H1 (cell line): ENCODE measurements around the gene CAMTA1. TPM values are rescaled to one million over a fixed set of nuclear protein-coding genes. Genes with fewer than 3 reads are reported as not detected.

Source experiments
- CTCF ChIA-PET: fragments of 300-600 bp; sonication (Branson Sonifier 250); formaldehyde crosslinking; loops from one replicate; lab custom pipeline; 2021; ENCODE audit not compliant: partially characterized antibody; lab: Charles Lee
- POLR2A ChIA-PET: fragments of 300-600 bp; sonication (Branson Sonifier 250); formaldehyde crosslinking; loops from one replicate; lab custom pipeline; 2021; ENCODE audit warnings: inconsistent platforms; ENCODE audit not compliant: partially characterized antibody; lab: Charles Lee
- DNase-seq, 2 experiments: peaks; one replicate each; pipeline versions ENCODE4 v3.0.0 to v3.0.0-alpha.2; 2010 to 2022; ENCODE audit warnings: low spot score in 2 of 2, low read depth in 1 of 2, mixed read lengths in 1 of 2
- FAIRE-seq: peaks from 2 replicates; lab custom pipeline; 2011; peaks lifted over from hg19 to GRCh38; lab: Jason Lieb, UNC
- H2AFZ ChIP-seq: 2 replicates; pipeline ENCODE4 v1.8.1; 2012; ENCODE audit warnings: low read length, inconsistent platforms
- H2AK5ac ChIP-seq: 2 replicates; pipeline ENCODE4 v1.6.1; 2013; ENCODE audit warnings: low read depth, low read length
- H2BK120ac ChIP-seq: replicated peaks from 2 replicates; pipeline ENCODE3; 2013; ENCODE audit warnings: low read depth, low read length, inconsistent platforms
- H2BK12ac ChIP-seq: 2 replicates; pipeline ENCODE4 v1.6.1; 2013; ENCODE audit warnings: low read depth, low read length
- H2BK15ac ChIP-seq: 2 replicates; pipeline ENCODE4 v1.6.1; 2013; ENCODE audit warnings: low read length
- H2BK20ac ChIP-seq: 2 replicates; pipeline ENCODE4 v1.6.1; 2013; ENCODE audit warnings: low read length
- H2BK5ac ChIP-seq: 2 replicates; pipeline ENCODE4 v1.6.1; 2013; ENCODE audit warnings: low read depth, low read length
- H3K14ac ChIP-seq: 2 replicates; pipeline ENCODE4 v1.6.1; 2013; ENCODE audit warnings: inconsistent platforms; ENCODE audit not compliant: insufficient read length
- H3K18ac ChIP-seq: 2 replicates; pipeline ENCODE4 v1.6.1; 2013; ENCODE audit warnings: low read length; ENCODE audit errors: extremely low read depth
- H3K23ac ChIP-seq: 2 replicates; pipeline ENCODE4 v1.6.1; 2013; ENCODE audit warnings: inconsistent platforms; ENCODE audit not compliant: insufficient read length
- H3K23me2 ChIP-seq: 2 replicates; pipeline ENCODE4 v1.6.1; 2013; ENCODE audit warnings: low read depth, low read length
- H3K27ac ChIP-seq: 2 replicates; pipeline ENCODE4 v1.6.1; 2011; ENCODE audit warnings: low read depth, low read length, inconsistent platforms
- H3K27me3 ChIP-seq, 4 experiments: replicated peaks in 1 of 4; 1 replicate in 1 of 4; 2 replicates in 3 of 4; pipeline versions ENCODE4 v1.6.1 to v1.8.1; 2011 to 2013; ENCODE audit warnings: low read length in 3 of 4, mild to moderate bottlenecking in 3 of 4, inconsistent platforms in 2 of 4, mixed read lengths in 2 of 4, moderate library complexity in 1 of 4; ENCODE audit not compliant: control insufficient read depth in 3 of 4, insufficient read depth in 3 of 4; ENCODE audit errors: extremely low read depth in 1 of 4
- H3K36me3 ChIP-seq, 4 experiments: 2 replicates each; pipeline versions ENCODE4 v1.6.1 to v1.8.1; 2011 to 2013; ENCODE audit warnings: mild to moderate bottlenecking in 4 of 4, low read length in 3 of 4, moderate library complexity in 2 of 4, control low read depth in 1 of 4, inconsistent platforms in 1 of 4; ENCODE audit not compliant: insufficient read depth in 4 of 4, control insufficient read depth in 2 of 4
- H3K4ac ChIP-seq: replicated peaks from 2 replicates; pipeline ENCODE3; 2013; ENCODE audit warnings: low read length, low read depth, mixed read lengths, inconsistent platforms; ENCODE audit not compliant: insufficient read length
- H3K4me1 ChIP-seq, 4 experiments: replicated peaks in 1 of 4; 1 replicate in 1 of 4; 2 replicates in 3 of 4; pipeline versions ENCODE4 v1.6.1 to v1.8.1; 2011 to 2013; ENCODE audit warnings: low read length in 3 of 4, inconsistent platforms in 2 of 4, mixed read lengths in 1 of 4; ENCODE audit not compliant: insufficient read depth in 4 of 4, control insufficient read depth in 3 of 4
- H3K4me2 ChIP-seq, 2 experiments: 2 replicates each; pipeline versions ENCODE4 v1.6.1 to v1.8.1; 2011 to 2013; ENCODE audit warnings: low read depth in 2 of 2, low read length in 2 of 2, control low read depth in 1 of 2, inconsistent platforms in 1 of 2, mild to moderate bottlenecking in 1 of 2; ENCODE audit not compliant: insufficient read depth in 1 of 2
- H3K4me3 ChIP-seq, 4 experiments: fragments of 200-600, 300-600 bp in 1 of 4; sonication (generic), shearing (Covaris generic), sonication (Bioruptor Twin) in 1 of 4; 2 replicates each; pipeline versions ENCODE4 v1.5.1 to v1.8.1; 2011 to 2016; ENCODE audit warnings: low read length in 4 of 4, low read depth in 3 of 4, control low read depth in 2 of 4, inconsistent platforms in 2 of 4, mild to moderate bottlenecking in 2 of 4, mixed read lengths in 1 of 4, moderate library complexity in 1 of 4; ENCODE audit not compliant: insufficient read depth in 2 of 4; ENCODE audit errors: extremely low read depth in 1 of 4
- H3K56ac ChIP-seq: replicated peaks from 2 replicates; pipeline ENCODE3; 2013; ENCODE audit warnings: low read depth, mild to moderate bottlenecking, mixed read lengths, low read length, inconsistent platforms; ENCODE audit not compliant: insufficient read length
- H3K79me1 ChIP-seq: 2 replicates; pipeline ENCODE4 v1.6.1; 2013; ENCODE audit warnings: low read depth, low read length, control low read depth
- H3K79me2 ChIP-seq, 2 experiments: 2 replicates each; pipeline versions ENCODE4 v1.6.1 to v1.8.1; 2012 to 2013; ENCODE audit warnings: low read length in 2 of 2, mild to moderate bottlenecking in 2 of 2, inconsistent platforms in 1 of 2; ENCODE audit not compliant: insufficient read depth in 2 of 2, control insufficient read depth in 1 of 2
- H3K9ac ChIP-seq, 4 experiments: replicated peaks in 1 of 4; 1 replicate in 1 of 4; 2 replicates in 3 of 4; pipeline versions ENCODE4 v1.6.1 to v1.8.1; 2011 to 2013; ENCODE audit warnings: low read depth in 3 of 4, low read length in 3 of 4, control low read depth in 2 of 4, mild to moderate bottlenecking in 2 of 4, moderate library complexity in 2 of 4, inconsistent platforms in 1 of 4; ENCODE audit errors: extremely low read depth in 1 of 4
- H3K9me3 ChIP-seq, 2 experiments: 2 replicates each; pipeline versions ENCODE4 v1.6.1 to v1.8.1; 2012 to 2013; ENCODE audit warnings: mild to moderate bottlenecking in 2 of 2, moderate library complexity in 2 of 2, control low read depth in 1 of 2, inconsistent platforms in 1 of 2, low read depth in 1 of 2, low read length in 1 of 2, mixed read lengths in 1 of 2; ENCODE audit not compliant: insufficient read depth in 2 of 2
- H4K20me1 ChIP-seq, 2 experiments: replicated peaks in 1 of 2; 2 replicates each; pipeline versions ENCODE3 to v1.8.1; 2011 to 2013; ENCODE audit warnings: inconsistent platforms in 2 of 2, low read length in 2 of 2, mild to moderate bottlenecking in 1 of 2; ENCODE audit not compliant: insufficient read depth in 2 of 2, control insufficient read depth in 1 of 2
- H4K5ac ChIP-seq: 2 replicates; pipeline ENCODE4 v1.6.1; 2013; ENCODE audit warnings: low read length, low read depth, mixed read lengths, inconsistent platforms; ENCODE audit not compliant: insufficient read length
- H4K8ac ChIP-seq: 2 replicates; pipeline ENCODE4 v1.8.0; 2013; ENCODE audit warnings: mild to moderate bottlenecking, moderate library complexity, low read length, inconsistent platforms; ENCODE audit not compliant: insufficient read depth; ENCODE audit errors: extremely low read depth
- H4K91ac ChIP-seq: replicated peaks from 2 replicates; pipeline ENCODE3; 2013; ENCODE audit warnings: low read length, mixed read lengths, inconsistent platforms; ENCODE audit not compliant: insufficient read length
- WGBS, 2 experiments: shearing (Covaris generic) in 1 of 2; methylation state at CpG; one replicate each; pipeline versions ENCODE4 v1.1.6 to v1.1.7; 2013 to 2015; ENCODE audit warnings: low lambda C conversion rate in 2 of 2, mixed read lengths in 2 of 2, inconsistent platforms in 1 of 2, low coverage in 1 of 2, missing lambda C conversion rate in 1 of 2; ENCODE audit not compliant: insufficient replicate concordance in 2 of 2, insufficient coverage in 1 of 2, insufficient read length in 1 of 2; ENCODE audit errors: extremely low coverage in 1 of 2, missing lambda C conversion rate in 1 of 2; 5-methylcytosine and 5-hydroxymethylcytosine counted together
- polyA plus RNA-seq, 7 experiments: library from polyadenylated mRNA; depleted of rRNA in 3 of 7; stranded (reverse) in 5 of 7; unstranded in 2 of 7; fragments of >200 nt in 5 of 7; fragments of 200-250 nt in 2 of 7; gene quantifications; 1 replicate in 5 of 7; 2 replicates in 1 of 7; 4 replicates in 1 of 7; pipeline versions ENCODE4 v1.2.1 to v1.2.3, GENCODE V29; 2011 to 2013; ENCODE audit warnings: missing spikeins in 2 of 7, mixed read lengths in 2 of 7
- total RNA-seq: library from RNA; stranded (reverse); fragmentation: NEBNext Ultra II Directional; extraction: Animal tissue kit (Norgen Biotek cat#: 25700); gene quantifications from 2 replicates; pipeline ENCODE4 v1.2.1, GENCODE V29; 2021

The CAMTA1 gene
- total and polyA plus RNA-seq, 2 of the 8 experiments (the other 6 are each of a cell fraction or from before 2014, with no cell fraction given), result 65.0 to 119 TPM

DNA sequence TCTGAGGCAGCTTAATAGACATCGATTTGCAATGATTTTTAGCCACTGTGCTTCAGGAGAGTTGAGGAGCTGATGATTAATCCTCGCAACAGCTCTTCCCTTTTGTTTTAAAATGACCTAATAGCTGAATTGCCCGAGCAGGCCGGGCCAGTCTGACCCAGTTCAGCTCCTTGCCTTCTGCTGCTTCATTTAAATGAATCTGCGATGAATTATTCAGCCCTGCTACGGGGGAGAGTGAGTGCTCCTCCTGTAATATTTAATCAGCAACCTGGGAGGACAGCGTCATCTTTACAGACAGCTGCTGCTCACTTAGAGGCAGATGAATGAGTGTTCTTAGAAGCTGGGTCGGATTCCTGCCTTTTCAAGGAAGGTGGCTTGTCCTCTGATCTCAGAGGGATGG is 325.1 kb downstream of the CAMTA1 start:
- CTCF ChIA-PET, result interaction anchor here (0.9 to 4.6 kb wide), 10 partner anchors 11 to 451 kb away, joined by 3 to 26 read pairs (median 4); no protein-coding TSS in a partner anchor
- no peaks in the 10 kb centered on the region for H3K9me3 ChIP-seq
- no peaks in the 10 kb centered on the region for H3K27me3 ChIP-seq
- H3K4me3 ChIP-seq, result no peak overlapping the region
- no peak overlapping the region for H3K18ac ChIP-seq
- H3K4me2 ChIP-seq, result no peak overlapping the region
- H4K5ac ChIP-seq, result no peak overlapping the region
- H2BK12ac ChIP-seq, result no peak overlapping the region
- no peak overlapping the region for H3K27ac ChIP-seq
- H3K23me2 ChIP-seq, result no peaks in the 10 kb centered on the region
- no peaks in the 10 kb centered on the region for H3K79me1 ChIP-seq
- H4K8ac ChIP-seq, result no peak overlapping the region
- no peaks in the 10 kb centered on the region for H3K79me2 ChIP-seq
- no peaks in the 10 kb centered on the region for H4K20me1 ChIP-seq
- no peak overlapping the region for H3K14ac ChIP-seq
- no peak overlapping the region for H2AFZ ChIP-seq
- POLR2A ChIA-PET, result no interaction called here
- no peak overlapping the region for H2BK120ac ChIP-seq
- peaks cover 0 to 4% (median 0%) of the 10 kb centered on the region in 4 experiments; a peak in 1 of 7 replicates for H3K4me1 ChIP-seq
- H2AK5ac ChIP-seq, result no peak overlapping the region
- H2BK20ac ChIP-seq, result no peak overlapping the region
- no peak overlapping the region for H3K56ac ChIP-seq
- H2BK5ac ChIP-seq, result no peak overlapping the region
- FAIRE-seq, result no peak
- H3K36me3 ChIP-seq, result no peaks in the 10 kb centered on the region
- H3K4ac ChIP-seq, result no peak overlapping the region
- H4K91ac ChIP-seq, result no peak overlapping the region
- no peak overlapping the region for H2BK15ac ChIP-seq
- no peak overlapping the region for H3K23ac ChIP-seq
- no peak overlapping the region for H3K9ac ChIP-seq
- 87% methylated on average over 8 of the region's 8 CpGs; no CpG with 5 or more reads in 1 of the 2 experiments for WGBS, 2 experiments
- DNase-seq, result no peak
